Astrocyte of the cerebellum (primary cell): ENCODE results near the gene CHD3.

Source experiments
- DNase-seq: peaks from one replicate; pipeline ENCODE4 v3.0.0-alpha.2; 2011; ENCODE audit warnings: low read depth
- H3K4me3 ChIP-seq: 2 replicates; pipeline ENCODE4 v1.5.1; 2011; ENCODE audit warnings: mild to moderate bottlenecking, low read depth, low read length, moderate library complexity
- in situ Hi-C: cut with HindIII; loops from 2 replicates; pipeline ENCODE4 v1.10.0; 2017; ENCODE audit warnings: low sequenced_read_pairs
- TF ChIP-seq, protein P1 (sequence below): IDR thresholded peaks from 2 replicates; pipeline ENCODE4 v1.5.1; 2012; ENCODE audit warnings: low read length, low read depth, moderate library complexity, mild to moderate bottlenecking; ENCODE audit errors: missing control alignments

Gene CHD3

DNA sequence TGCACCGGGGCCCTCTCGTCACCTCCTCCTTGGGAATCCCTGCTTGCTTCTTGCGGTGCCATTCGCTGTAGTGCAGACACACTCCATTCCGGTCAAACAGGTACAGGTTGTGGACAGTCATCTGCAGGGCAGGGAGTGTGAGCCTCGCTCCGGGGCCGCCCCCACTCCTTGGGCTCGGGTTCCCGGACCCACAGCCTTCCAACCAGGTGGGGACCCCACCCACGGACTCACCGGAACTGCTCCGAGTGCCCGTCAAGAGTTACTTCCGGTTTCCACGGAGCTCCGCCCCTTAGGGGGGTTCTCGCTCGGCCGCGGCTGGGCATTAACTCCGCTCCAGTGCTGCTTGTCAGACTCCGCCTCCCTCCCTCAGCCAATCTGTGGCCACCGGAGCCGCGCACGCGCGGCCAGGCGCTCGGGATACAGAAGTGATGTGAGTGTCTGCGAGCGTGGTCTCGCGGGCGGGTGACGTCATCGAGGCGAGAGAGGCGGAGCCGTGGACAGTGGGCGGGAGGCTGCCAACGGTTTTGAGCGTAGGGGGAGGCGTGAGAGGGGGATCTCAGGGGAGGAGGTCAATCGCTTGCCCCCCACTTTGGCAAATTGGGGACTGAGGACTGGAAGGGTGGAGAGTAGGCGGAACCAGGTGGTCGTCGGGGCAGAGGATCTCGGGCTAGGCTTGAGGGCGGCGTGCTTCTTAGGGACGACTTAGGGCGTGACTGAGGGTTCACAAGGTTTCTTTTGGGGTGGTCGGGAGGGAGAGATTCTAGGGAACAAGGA, 43.3 kb downstream of the CHD3 start, which contains the start of the genes CNTROB and TRAPPC1:
CNTROB (plus strand) TSS at position 498 of the 774 bp plus-strand sequence. CDS start 874 bp downstream, outside the sequence.
TRAPPC1 (minus strand) TSS at position 238 of the 774 bp plus-strand sequence; CDS start at position 121, 117 bp downstream.
- peak within 1 kb of the TSS; percentile 93 for H3K4me3 ChIP-seq
- TF ChIP-seq, protein P1, sequence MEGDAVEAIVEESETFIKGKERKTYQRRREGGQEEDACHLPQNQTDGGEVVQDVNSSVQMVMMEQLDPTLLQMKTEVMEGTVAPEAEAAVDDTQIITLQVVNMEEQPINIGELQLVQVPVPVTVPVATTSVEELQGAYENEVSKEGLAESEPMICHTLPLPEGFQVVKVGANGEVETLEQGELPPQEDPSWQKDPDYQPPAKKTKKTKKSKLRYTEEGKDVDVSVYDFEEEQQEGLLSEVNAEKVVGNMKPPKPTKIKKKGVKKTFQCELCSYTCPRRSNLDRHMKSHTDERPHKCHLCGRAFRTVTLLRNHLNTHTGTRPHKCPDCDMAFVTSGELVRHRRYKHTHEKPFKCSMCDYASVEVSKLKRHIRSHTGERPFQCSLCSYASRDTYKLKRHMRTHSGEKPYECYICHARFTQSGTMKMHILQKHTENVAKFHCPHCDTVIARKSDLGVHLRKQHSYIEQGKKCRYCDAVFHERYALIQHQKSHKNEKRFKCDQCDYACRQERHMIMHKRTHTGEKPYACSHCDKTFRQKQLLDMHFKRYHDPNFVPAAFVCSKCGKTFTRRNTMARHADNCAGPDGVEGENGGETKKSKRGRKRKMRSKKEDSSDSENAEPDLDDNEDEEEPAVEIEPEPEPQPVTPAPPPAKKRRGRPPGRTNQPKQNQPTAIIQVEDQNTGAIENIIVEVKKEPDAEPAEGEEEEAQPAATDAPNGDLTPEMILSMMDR, result no peak
- DNase-seq, result peak; percentile 97
- in situ Hi-C loops, result no loop called here

DNA sequence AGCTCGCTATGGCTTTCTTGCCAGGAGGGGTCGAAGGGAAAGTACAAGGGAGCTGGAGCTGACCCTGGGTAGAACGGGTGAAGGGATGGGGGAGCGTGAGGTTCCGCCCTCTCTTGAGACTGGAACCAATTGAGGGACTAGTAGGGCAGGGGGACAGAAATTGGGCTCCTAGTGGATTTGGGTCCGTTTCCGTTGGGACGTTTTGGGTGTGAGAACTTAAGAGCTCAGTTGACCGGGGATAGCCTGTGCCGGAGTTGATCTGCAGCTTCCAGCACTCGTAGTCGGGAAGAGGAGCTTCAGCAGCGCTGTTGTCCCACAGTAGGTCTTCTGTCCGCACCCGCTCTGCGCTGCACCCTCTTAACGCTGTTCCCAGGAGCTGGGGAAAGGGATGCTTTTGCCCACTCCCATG, 43.9 kb downstream of the CHD3 start:
- H3K4me3 ChIP-seq, result peak overlapping the region; percentile 93
- TF ChIP-seq, protein P1, result no peak
- DNase-seq, result no peak
- in situ Hi-C loops, result no loop called here

DNA sequence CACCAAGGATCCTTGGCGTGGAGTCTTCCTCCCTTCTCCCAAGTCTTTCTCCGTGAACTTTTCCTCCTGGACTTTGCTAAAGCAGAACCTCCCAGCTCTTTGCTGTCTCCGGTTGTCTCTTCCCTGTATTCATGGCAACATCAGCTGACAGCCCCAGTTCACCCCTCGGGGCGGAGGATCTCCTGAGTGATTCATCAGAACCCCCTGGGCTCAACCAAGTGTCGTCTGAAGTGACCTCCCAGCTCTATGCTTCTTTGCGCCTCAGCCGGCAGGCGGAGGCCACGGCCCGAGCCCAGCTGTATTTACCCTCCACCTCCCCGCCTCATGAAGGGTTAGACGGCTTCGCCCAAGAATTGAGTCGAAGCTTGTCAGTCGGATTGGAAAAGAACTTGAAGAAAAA, 44.4 kb downstream of the CHD3 start:
- no peak for DNase-seq
- peak overlapping the region; percentile 93 for H3K4me3 ChIP-seq
- TF ChIP-seq, protein P1, result peak; percentile 23
- in situ Hi-C loops, result no loop called here

DNA sequence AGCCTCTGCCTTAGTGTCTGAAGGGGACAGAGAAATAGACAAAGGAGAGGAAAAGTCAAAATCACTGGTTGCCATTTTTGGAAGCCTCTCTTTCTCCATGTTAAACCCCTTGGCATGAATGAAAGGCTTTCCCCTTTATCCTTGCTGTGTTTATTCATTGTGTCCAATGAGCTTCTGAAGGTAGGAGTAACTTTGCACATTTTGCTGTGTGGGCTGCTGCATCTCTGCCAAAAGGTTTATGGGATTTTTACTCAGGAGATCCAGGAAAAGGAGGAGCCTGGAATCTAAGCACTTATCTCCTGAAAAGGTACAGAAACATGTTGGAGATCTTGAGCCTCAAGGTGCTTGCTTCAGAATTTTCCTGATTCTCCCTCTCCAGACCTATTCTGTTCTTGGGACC, 47.3 kb downstream of the CHD3 start:
- in situ Hi-C loops, result loop anchor here (5.0 kb wide), 1 partner anchor 36 kb away; no protein-coding TSS in a partner anchor
- TF ChIP-seq, protein P1, result no peak
- DNase-seq, result no peak
- no peak overlapping the region for H3K4me3 ChIP-seq

DNA sequence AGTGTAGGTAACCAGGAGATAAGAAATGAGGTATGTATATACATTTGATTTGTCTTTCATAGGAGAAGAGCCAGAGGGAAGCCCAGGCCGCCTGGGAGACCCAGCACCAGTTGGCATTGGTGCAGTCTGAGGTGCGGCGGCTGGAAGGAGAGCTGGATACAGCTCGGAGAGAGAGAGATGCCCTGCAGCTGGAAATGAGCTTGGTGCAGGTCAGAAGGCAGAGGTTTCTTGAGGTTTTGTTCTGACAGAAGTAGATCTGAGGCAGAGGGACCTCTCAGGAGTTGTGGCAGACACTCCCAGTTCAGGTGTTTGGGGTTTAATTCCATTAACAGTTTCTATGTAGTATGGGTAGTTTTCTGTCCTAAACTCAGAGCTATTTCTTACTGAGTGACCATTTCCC, 51.4 kb downstream of the CHD3 start:
- no peak for DNase-seq
- no peak overlapping the region for H3K4me3 ChIP-seq
- in situ Hi-C loops, result no loop called here
- TF ChIP-seq, protein P1, result no peak

DNA sequence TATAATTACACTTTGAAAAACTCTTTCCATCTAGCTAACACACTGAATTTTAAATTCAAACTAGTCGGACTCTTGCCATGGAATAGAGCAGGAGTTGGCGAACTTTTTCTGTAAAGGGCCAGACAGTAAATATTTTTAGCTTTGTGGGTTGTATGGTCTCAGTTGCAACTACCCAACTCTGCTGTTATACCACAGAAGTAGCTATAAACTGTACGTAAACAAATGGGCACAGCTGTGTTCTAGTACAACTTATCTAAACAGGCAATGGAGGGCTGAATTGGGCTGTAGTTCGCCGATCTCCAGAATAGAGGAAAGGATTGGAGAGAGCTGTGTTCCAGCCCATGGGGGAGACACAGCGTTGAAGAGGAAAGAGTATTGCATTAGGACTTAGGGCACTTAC, 52.2 kb downstream of the CHD3 start:
- no peak for DNase-seq
- in situ Hi-C loops, result no loop called here
- H3K4me3 ChIP-seq, result no peak overlapping the region
- TF ChIP-seq, protein P1, result no peak
